HG03457 (cell line): Measurements from ENCODE around the gene ZNF66.
"Not testable (repeated sequence)": the region's sequence is repeated elsewhere in the genome, so short reads cannot be mapped to it uniquely, and the experiment has no call there.

Source experiments
- ATAC-seq: cut with Tn5 transposase; IDR thresholded peaks from one replicate; pipeline ENCODE4 v1.9.1; 2021; ENCODE audit warnings: moderate number of reproducible peaks; ENCODE audit not compliant: unreplicated experiment

The ZNF66 gene

GRCh38 chr19:20776083-20777076, at the start of gene ZNF66:
TSS of gene ZNF66 (plus strand) at chr19:20776304. CDS start at chr19:20776448, 144 bp downstream.
- peak; percentile 95 for ATAC-seq

- ATAC-seq = not testable (repeated sequence)
Measured at GRCh38 chr19:20750169-20750568, 25.9 kb upstream of the ZNF66 start.

- ATAC-seq = not testable (repeated sequence)
Measured at GRCh38 chr19:20752291-20752690, 23.8 kb upstream of the ZNF66 start.

DNA sequence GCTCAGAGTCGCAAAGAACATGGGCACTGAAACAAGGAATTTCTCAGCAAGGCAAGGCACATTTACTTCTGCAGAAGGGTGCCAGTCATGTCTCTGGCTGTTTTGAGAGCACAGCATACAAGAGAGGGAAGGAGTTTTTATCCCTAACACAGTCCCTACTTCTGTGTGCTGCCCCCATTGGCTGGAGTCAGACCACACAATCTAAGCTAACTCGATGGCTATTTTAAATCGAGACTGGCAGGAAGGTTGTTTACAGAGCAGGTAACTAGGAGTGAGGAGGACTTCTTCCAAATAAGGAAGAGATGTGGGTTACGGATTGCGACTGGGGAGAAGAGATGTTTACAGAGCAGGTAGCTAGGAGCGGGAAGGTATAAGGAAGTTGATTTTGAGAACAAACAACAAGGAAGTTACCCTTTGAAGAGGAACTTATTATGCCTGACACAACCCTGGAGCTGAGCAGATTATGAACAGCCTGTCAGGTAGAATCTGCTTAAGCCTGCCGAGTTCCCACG, 6.8 kb upstream of the ZNF66 start:
- ATAC-seq = not testable (repeated sequence)

DNA sequence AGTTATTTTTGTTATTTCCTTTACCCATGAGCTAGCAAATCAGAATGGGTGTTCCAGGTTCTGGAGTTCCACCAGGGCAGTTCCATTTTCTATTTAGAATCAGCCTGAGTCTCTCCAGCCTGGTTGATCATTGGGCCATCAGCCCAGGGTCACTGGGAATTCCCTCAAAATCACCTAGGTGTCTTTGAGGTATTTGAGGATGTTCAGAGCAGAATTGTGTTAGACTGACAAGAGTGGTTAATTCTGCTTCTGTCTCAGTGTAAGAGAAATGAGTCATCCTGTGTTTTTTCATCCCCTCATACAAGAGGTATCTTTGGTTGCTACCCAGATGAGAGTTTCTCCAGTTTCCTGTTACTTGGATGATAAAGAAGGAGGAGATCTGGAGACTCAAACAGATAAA, 11.7 kb downstream of the ZNF66 start:
- ATAC-seq = no peak

GRCh38 chr19:20791806-20792205, 15.7 kb downstream of the ZNF66 start:
- no peak for ATAC-seq

DNA sequence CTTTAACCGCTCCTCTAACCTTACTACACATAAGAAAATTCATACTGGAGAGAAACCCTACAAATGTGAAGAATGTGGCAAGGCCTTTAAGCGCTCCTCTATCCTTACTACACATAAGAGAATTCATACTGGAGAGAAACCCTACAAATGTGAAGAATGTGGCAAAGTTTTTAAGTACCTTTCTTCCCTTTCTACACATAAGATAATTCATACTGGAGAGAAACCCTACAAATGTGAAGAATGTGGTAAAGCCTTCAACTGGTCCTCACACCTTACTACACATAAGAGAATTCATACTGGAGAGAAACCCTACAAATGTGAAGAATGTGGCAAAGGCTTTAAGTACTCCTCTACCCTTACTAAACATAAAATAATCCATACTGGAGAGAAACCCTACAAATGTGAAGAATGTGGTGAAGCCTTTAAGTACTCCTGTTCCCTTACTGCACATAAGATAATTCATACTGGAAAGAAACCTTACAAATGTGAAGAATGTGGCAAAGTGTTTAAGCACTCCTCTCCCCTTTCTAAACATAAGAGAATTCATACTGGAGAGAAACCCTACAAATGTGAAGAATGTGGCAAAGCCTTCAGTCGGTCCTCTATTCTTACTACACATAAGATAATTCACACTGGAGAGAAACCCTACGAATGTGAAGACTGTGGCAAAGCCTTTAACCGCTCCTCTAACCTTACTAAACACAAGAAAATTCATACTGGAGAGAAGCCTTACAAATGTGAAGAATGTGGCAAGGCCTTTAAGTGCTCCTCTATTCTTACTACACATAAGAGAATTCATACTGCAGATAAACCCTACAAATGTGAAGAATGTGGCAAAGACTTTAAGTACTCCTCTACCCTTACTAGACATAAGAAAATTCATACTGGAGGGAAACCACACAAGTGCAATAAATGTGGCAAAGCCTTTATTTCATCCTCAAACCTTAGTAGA, 30.5 kb downstream of the ZNF66 start:
- not testable (repeated sequence) for ATAC-seq

DNA sequence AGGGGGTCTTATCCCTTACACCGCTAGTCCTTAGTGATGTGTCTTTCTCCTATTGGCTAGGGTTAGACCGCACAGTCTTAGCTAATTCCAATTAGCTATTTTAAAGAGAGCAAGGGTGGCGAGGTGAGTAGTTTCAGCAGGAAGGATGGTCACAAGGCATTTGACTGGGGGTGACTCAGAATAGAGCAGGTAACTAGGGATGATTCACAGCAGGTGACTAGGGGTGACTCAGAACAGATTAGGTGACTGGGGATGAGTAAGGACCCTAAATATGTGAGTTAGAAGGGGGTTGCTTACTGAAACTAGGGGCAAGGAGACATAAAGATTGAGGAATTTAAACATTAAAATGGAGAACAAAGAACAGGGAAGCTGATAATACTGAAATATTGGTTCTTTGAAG, 64.3 kb downstream of the ZNF66 start:
- ATAC-seq = no peak
